Fibroblast of pulmonary artery (primary cell): Measurements from ENCODE around the gene AKAP13.
"Not testable (repeated sequence)": the region's sequence is repeated elsewhere in the genome, so short reads cannot be mapped to it uniquely, and the experiment has no call there.

Experiments used
- DNase-seq: peaks from one replicate; pipeline ENCODE4 v3.0.0-alpha.2; 2010; ENCODE audit warnings: low read depth
- H3K4me3 ChIP-seq: replicated peaks from 2 replicates; pipeline ENCODE4 v1.5.1; 2011; ENCODE audit warnings: low read depth, mild to moderate bottlenecking, control low read depth, low read length, moderate library complexity
- TF ChIP-seq, protein P1 (sequence below): IDR thresholded peaks from 2 replicates; pipeline ENCODE4 v1.5.1; 2011; ENCODE audit warnings: mild to moderate bottlenecking, control low read depth, low read length, inconsistent platforms; ENCODE audit errors: missing control alignments

The AKAP13 gene

DNA sequence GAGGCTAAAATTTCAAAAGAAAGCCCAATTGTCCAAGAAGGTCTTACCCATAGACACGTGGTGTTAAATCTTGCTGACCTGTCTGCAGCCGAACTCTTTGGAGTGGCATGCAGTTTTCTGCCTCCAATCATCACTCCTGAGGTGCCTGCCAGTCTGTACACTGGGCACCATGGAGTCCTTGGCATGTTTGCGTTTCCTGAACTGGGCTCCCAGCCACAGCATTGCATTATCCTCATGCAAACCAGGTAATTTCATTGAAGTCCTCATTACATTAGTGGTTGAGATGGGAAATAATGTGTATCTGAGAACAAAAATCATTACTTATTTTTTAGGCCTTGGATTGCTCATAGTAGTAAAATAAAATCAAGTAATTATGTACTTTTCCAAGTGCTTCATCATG is 152.3 kb downstream of the AKAP13 start:
- H3K4me3 ChIP-seq: no peak overlapping the region
- TF ChIP-seq, protein P1, sequence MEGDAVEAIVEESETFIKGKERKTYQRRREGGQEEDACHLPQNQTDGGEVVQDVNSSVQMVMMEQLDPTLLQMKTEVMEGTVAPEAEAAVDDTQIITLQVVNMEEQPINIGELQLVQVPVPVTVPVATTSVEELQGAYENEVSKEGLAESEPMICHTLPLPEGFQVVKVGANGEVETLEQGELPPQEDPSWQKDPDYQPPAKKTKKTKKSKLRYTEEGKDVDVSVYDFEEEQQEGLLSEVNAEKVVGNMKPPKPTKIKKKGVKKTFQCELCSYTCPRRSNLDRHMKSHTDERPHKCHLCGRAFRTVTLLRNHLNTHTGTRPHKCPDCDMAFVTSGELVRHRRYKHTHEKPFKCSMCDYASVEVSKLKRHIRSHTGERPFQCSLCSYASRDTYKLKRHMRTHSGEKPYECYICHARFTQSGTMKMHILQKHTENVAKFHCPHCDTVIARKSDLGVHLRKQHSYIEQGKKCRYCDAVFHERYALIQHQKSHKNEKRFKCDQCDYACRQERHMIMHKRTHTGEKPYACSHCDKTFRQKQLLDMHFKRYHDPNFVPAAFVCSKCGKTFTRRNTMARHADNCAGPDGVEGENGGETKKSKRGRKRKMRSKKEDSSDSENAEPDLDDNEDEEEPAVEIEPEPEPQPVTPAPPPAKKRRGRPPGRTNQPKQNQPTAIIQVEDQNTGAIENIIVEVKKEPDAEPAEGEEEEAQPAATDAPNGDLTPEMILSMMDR: no peak
- DNase-seq: no peak

DNA sequence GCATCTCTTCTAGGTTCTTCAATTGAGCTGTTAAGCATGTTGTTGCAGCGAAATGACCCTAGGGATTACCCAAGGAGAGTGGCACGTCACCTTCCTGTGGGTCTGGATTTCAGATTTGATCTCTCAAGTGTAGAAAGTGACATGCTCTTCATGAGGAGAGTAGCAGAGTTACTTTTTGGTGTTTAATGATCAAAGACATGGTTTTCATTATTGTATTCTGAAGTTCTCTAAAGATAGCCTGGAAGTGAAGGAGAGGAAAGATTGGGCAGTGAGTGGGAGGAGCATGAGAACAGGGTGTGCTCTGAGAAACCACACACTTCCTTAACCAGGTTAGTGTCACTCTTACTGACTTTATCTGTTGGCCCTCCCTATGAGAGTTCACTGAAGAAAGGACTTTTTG is 153.6 kb downstream of the AKAP13 start:
- no peak overlapping the region for H3K4me3 ChIP-seq
- no peak for DNase-seq
- TF ChIP-seq, protein P1: no peak

DNA sequence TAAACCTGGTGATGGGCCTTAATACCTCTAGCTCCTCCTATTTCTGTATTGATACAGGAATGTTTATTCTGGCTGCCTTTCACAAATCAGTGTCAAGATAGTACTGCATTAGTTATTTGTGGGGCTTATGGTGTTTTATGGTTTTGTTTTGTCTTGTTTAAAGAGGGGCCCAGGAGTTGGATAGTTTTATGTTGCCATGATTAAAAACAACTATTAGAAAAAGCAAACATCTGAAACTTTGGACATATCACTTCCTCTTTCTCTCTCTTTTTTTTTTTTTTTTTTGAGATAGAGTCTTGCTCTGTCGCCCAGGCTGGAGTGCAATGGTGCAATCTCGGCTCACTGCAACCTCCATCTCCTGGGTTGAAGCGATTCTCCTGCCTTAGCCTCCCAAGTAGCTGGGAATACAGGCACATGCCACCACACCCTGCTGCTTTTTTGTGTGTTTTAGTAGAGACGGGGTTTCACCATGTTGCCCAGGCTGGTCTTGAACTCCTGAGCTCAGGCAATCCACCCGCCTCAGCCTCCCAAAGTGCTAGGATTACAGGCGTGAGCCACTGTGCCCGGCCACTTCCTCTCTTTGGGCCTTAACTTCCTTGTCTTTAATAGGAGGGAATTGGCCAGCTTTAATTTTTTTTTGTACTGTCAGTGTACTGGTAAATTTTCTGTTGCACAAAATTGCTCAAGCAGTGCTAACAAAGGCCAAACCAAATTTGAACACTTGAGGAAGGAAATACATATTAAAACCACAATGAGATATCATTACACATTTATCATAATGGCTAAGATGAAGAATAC is 155.3 kb downstream of the AKAP13 start:
- not testable (repeated sequence) for H3K4me3 ChIP-seq, DNase-seq

DNA sequence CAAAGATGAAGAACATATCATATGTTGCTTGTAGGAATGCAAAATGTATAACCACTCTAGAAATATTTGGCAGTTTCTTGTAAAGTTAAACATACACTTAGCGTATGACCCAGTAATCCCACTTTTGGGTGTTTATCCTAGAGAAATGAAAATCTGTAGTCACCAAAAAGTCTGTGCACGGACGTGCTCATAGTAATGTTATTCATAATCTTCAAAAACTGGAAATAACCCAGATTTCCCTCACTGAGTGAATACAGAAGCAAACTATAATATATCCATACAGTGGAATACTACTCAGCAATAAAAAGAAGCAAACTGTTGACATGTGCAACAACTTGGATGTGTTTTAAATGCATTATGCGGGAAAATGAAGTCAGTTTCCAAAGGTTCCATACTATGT is 155.9 kb downstream of the AKAP13 start:
- no peak for DNase-seq
- TF ChIP-seq, protein P1: no peak
- no peak overlapping the region for H3K4me3 ChIP-seq

DNA sequence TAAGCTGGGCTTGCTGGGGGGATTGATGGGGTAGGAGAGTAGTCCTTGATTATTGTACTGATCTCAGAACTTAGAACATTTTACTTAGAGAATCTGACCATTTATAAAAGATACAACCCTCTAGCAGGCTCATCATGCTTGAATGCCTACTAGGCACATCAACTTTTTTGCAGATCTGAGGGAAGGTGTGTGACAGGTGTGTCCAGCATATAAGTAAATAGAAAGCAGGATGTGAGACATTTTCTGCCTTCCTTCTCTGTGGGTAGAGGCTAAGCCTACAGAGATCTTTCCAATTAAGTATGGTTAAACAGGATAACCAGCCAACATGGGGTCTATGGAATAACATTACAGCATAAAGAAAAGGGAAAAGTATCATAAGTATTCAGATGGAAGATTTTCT is 159.1 kb downstream of the AKAP13 start:
- TF ChIP-seq, protein P1: no peak

DNA sequence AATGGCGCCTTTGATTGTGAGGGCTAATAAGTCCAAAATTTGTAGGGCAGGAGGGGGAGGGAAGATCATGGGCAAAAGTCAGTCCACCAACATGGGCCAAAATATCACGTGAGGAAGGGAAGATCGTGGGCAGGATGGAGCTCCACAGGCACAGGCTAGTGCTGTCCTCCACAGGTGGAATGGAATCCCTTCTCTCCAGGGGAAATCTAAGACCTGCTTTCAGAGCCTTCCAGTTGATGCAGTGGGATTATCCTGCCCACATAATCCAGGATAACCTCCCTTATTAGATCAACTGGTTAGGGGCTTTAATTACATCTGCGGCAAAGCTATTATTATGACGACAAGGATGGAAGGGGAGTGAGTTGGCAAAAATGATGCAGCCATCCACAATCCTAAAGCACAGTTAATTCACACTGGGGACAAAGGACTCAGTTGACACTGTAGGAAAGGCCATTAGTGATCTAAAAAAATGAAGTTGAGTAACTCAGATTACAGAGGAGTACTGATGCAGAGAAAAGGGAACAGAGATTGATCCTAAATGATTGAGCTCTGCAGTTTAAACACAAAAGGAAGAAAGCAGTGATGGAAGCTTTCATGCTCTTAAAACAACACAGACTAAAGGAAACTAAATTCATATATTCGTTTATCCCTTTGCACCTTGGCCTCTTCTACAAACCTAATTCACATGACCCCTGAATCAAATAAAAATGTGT is 159.8 kb downstream of the AKAP13 start:
- TF ChIP-seq, protein P1: no peak
- DNase-seq: no peak
- H3K4me3 ChIP-seq: no peak overlapping the region

More for the DNA sequence above, 159.1 kb downstream of the AKAP13 start:
- no peak for DNase-seq
- no peak overlapping the region for H3K4me3 ChIP-seq

DNA sequence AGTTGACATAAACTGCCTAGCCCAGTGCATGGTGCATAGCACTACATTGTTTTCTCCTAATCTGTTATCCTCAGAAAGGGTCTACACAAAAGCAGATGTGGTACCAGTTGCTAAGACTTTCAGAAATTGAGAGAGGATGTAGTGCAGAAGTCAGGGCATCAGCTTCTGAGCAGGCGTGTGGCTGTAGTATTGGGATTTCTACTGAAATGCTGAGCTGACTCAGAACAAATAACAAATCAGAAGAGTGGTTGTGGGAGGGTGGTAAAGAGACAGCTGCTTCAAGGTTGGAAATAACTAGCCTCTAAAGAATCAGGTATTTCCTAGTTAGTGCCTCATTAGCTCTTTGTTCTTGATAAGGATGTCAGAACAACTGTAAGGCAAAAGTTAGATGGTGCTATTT is 161.3 kb downstream of the AKAP13 start:
- H3K4me3 ChIP-seq: no peak overlapping the region
- TF ChIP-seq, protein P1: no peak
- DNase-seq: no peak
